GM12865 (cell line): Measurements from ENCODE around the gene DPYD.

ENCODE experiments used
- DNase-seq: peaks from one replicate; pipeline ENCODE4 v3.0.0; 2010; ENCODE audit warnings: low read depth
- H3K4me3 ChIP-seq: 2 replicates; pipeline ENCODE4 v1.5.1; 2011; ENCODE audit warnings: mild to moderate bottlenecking, low read depth, low read length, control low read depth
- TF ChIP-seq, protein P1 (sequence below): IDR thresholded peaks from 2 replicates; pipeline ENCODE4 v1.5.1; 2011; ENCODE audit warnings: low read length, control low read depth, low read depth, inconsistent platforms; ENCODE audit not compliant: insufficient read depth; ENCODE audit errors: missing control alignments

DPYD gene

DNA sequence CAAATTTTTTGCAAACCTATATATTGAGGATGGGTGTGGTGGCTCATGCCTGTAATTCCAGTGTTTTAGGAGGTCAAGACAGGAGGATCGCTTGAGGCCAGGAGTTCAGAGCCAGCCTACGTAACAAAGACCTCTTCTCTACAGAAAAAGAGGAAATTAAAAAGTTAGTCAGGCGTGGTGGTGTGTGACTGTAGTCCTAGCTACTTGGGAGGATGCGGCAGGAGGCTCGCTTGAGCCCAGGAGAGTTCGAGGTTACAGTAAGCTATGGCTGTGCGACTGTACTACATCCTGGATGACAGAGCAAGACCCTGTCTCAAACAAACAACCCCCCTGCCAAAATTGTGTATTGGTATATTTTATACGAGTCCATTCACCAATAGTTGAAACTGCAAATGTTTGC, 589.7 kb downstream of the DPYD start:
- H3K4me3 ChIP-seq = no peak overlapping the region
- DNase-seq = peak; percentile 5
- TF ChIP-seq, protein P1, sequence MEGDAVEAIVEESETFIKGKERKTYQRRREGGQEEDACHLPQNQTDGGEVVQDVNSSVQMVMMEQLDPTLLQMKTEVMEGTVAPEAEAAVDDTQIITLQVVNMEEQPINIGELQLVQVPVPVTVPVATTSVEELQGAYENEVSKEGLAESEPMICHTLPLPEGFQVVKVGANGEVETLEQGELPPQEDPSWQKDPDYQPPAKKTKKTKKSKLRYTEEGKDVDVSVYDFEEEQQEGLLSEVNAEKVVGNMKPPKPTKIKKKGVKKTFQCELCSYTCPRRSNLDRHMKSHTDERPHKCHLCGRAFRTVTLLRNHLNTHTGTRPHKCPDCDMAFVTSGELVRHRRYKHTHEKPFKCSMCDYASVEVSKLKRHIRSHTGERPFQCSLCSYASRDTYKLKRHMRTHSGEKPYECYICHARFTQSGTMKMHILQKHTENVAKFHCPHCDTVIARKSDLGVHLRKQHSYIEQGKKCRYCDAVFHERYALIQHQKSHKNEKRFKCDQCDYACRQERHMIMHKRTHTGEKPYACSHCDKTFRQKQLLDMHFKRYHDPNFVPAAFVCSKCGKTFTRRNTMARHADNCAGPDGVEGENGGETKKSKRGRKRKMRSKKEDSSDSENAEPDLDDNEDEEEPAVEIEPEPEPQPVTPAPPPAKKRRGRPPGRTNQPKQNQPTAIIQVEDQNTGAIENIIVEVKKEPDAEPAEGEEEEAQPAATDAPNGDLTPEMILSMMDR = no peak

DNA sequence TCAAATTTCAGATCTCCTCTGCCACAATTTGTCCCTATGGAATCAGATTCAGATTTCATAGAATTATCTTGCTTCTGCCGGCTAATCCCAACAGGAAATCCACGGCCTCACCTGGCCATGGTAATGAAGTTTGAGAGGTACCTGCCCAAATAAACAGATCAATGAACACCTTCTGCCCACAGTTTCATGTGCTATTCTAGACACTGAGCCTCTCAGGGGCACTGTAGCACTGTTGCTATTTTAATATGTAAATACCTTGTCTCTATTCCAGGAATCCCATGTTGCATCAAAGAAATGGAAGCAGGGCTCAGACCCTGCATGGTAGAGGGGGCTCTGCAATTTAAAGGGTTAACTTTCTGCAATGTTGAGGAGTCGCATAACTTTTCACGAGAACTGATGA, 606.1 kb downstream of the DPYD start:
- TF ChIP-seq, protein P1 = no peak
- no peak overlapping the region for H3K4me3 ChIP-seq
- no peak for DNase-seq

DNA sequence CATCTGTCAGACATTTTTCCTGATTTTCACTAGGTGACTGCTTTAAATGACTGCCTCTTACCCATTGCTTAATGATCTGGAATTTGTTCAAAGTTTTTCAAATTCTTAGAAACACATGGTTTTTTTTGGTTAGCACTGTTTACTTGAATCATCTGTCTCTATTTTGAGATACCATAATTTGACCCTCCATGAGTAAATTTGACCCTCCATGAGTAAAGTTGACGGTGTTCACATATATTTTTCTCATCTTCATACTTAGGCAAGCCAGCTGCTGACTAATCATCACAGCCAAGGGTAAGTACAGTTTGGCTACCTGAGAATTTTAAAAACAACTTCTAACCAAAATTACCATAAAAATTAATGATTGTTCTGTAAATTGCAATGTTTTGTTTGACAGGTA, 612.7 kb downstream of the DPYD start:
- H3K4me3 ChIP-seq = no peak overlapping the region
- TF ChIP-seq, protein P1 = no peak
- DNase-seq = no peak

DNA sequence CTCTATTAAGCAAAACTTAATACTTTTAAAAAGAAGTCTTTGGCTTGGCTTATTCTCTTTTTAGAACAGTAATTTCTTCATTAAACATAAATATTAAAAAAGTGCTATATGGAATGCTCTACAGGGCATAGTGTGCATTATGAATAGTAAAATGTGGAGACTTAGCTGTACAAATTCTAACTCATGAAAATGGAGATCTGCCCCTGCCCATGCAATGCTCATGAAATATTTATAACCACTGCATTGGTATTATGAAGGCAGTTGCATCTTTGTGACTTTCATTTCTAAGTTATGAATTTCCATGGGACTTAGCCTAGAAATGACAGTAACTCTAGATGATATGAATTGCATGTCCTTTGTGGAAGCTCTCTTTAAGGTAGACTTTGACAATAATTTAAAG, 613.3 kb downstream of the DPYD start:
- no peak overlapping the region for H3K4me3 ChIP-seq
- DNase-seq = no peak
- TF ChIP-seq, protein P1 = no peak

DNA sequence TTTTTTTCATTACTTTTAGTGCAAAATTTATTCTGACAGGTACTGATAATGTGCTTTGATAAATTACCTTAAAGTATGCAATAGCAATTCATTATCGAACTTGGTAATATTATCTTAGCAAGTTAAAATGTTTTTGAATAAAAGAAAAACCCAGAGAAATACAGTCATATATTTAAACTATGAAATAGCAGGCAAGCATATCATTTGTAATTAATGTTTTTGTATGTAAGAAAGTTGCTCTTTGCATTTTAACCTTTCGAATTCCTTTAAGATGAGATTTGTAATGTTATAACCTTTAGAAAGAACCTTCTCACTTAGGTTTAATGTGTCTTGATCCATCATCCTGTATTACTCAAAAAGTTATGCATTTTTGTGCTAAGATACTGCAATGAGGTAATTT, 613.7 kb downstream of the DPYD start:
- no peak overlapping the region for H3K4me3 ChIP-seq
- DNase-seq = no peak
- TF ChIP-seq, protein P1 = no peak

DNA sequence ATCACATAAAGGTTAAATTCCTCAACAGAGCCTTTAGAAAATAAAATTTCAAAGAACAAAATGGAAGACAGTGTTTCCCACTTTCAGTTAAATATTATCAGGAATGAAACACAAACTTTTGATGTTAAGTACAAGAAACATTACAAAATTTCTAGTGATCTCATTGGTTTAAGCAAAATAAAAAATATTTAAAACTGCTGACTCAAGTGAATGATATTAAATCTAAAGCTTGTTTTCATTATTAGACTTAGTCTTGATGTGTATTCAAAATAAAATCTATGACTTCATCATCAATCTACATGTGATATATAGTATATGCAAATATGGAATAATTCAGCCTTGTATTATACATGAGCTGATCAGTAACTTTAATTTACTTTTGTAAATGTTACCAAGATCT, 614.3 kb downstream of the DPYD start:
- DNase-seq = no peak
- TF ChIP-seq, protein P1 = no peak
- no peak overlapping the region for H3K4me3 ChIP-seq

DNA sequence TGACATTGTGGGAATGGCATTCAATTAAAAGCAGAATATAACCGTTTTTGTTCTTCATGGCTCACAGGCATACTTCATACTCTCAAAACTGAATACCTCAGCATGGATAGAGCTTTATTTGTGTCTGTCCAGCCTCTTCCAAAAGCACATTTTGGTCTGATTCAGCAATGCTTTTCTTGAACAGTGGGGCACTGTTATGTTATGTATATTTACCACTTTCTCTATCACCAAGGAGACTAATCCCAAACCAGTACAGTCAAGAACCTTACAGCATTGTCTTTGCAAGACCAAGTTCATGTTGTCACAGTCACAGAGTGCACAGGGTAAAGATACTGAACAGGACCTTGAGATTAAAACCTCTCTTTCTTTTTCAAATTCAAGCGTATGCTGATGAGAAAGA, 616.5 kb downstream of the DPYD start:
- H3K4me3 ChIP-seq = no peak overlapping the region
- TF ChIP-seq, protein P1 = no peak
- DNase-seq = no peak
